GM21526 (cell line): ENCODE measurements around the gene MCOLN1.
"Not testable (repeated sequence)": the region's sequence is repeated elsewhere in the genome, so short reads cannot be mapped to it uniquely, and the experiment has no call there.

Source experiments
- ATAC-seq: cut with Tn5 transposase; IDR thresholded peaks from one replicate; pipeline ENCODE4 v1.9.1; 2021; ENCODE audit warnings: moderate library complexity; ENCODE audit not compliant: unreplicated experiment, low FRiP score

Gene MCOLN1

DNA sequence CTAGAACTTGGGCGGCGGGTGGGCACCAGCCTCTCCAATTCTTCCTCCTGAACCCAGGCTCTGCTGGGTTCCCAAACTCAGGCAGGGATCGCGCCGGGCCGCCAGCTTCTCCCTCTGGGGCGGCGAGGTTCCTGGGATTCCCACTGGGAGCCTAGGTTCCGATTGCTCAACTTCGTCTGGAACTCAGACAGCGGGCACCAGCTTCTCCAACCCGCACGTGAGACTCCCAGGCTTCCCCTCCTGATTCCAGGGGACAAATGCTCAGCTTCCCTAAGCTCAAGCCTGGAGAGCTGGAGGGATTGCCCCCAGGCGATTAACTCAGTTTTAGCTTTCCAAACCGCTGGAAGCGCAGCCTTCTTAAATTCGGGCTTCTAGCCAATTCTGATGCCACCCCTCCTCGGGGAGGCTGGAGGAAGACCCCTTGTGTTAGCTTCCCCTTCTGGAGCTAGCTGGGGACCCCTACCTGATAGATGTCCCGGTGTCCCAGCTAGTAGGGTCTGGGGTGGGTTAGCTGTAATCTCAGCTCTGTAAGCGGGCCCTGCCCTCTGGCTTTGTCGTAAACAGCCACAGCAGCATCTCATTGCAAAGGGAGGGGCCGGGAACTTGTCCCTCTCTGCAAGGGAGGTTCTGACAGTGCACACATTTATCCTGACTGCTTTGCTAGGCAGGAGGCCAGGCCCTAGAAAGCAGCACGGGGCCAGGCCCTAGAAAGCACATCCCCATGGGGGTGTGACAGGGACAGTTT lies 671 bp downstream of the MCOLN1 start:
- ATAC-seq = no peak

- ATAC-seq = no peak
These were observed 2.1 kb downstream of the MCOLN1 start for GRCh38 chr19:7524523-7524922.

DNA sequence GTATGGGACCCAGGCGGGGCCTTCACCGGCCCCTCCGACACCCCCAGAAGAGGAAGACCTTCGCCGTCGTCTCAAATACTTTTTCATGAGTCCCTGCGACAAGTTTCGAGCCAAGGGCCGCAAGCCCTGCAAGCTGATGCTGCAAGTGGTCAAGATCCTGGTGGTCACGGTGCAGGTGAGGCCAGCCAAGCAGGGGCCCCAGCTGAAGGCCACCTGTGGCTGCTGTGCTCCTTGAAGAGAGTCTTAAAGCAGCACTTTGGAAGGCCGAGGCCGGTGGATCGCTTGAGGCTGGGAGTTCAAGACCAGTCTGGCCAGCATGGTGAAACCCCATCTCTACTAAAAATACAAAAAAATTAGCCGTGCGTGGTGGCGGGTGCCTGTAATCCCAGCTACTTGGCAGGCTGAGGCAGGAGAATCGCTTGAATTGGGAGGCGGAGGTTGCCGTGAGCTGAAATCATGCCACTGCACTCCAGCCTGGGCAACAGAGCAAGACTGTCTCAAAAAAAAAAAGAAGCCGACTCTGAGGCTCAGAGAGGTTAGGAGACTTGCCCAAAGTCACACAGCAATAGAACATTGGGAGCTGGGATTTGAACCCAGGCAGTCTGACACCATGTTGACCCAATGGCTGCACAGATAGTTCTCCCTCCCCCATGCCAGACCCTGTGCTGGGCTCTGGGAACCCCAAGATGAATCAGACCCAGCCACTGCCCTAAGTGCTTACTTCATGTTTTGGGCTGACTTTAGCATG lies 2.7 kb downstream of the MCOLN1 start:
- ATAC-seq = no peak

- no peak for ATAC-seq
These were observed 3.9 kb downstream of the MCOLN1 start for GRCh38 chr19:7526059-7526929.

DNA sequence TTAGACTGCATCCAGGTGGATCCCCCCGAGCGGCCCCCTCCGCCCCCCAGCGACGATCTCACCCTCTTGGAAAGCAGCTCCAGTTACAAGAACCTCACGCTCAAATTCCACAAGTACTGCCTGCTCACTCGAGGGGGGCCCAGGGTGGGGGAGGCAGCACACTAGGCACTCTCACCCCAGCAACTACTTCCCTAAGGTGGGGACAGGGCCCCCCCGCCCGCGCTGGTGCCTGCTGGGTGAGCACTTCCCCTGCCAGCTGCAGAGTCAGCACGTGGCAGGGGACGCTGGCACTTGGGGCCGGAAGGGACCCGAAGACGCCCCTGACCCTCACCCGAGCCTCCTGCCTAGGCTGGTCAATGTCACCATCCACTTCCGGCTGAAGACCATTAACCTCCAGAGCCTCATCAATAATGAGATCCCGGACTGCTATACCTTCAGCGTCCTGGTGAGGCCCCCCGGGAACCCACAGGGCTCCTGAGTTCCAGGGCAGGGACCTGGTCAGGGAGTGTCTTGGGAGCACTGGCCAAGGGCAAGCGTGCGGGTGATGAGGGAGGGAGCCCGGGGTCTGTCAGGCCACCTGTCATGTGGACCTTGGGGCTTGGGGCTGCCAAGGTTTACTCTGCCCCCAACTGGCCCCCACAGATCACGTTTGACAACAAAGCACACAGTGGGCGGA lies 5.2 kb downstream of the MCOLN1 start:
- ATAC-seq = no peak

- ATAC-seq = no peak
These were observed 5.7 kb downstream of the MCOLN1 start for GRCh38 chr19:7528192-7528519.

DNA sequence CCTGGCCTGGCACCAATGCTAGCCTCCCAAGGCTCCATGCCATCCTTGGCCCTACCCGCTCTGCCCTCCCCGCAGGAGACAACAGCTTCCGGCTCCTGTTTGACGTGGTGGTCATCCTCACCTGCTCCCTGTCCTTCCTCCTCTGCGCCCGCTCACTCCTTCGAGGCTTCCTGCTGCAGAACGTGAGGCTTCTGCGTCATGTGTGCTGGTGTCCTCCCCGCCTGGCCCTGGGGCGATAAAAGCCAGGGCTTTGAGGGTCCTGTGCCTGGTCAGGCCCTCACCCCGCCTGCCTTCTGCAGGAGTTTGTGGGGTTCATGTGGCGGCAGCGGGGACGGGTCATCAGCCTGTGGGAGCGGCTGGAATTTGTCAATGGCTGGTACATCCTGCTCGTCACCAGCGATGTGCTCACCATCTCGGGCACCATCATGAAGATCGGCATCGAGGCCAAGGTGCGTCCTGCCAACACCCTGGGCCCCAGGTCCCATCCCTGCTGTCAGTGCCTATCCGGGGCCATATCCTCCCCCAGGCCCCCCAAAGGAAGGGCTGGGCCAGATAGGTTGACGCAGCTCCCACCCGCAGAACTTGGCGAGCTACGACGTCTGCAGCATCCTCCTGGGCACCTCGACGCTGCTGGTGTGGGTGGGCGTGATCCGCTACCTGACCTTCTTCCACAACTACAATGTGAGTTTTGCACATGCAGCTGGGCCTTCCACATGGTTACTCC lies 6.3 kb downstream of the MCOLN1 start:
- no peak for ATAC-seq

DNA sequence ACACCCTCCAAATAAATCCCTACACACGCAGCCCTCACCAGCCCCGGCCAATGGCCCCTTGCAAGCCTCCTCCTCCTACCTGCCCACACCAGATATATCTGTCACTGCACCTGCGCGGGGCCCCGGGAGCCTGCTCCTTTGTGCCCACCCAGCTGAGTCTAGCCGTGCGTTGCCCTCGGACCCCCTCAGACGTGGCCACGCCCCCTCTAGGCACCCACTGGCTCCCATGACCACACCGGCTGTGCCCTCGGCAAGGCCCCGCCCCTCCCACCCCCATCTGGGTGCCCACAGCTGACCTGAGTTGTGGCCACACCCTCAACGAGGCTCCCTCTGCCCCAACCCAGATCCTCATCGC lies 6.8 kb downstream of the MCOLN1 start:
- ATAC-seq = no peak

DNA sequence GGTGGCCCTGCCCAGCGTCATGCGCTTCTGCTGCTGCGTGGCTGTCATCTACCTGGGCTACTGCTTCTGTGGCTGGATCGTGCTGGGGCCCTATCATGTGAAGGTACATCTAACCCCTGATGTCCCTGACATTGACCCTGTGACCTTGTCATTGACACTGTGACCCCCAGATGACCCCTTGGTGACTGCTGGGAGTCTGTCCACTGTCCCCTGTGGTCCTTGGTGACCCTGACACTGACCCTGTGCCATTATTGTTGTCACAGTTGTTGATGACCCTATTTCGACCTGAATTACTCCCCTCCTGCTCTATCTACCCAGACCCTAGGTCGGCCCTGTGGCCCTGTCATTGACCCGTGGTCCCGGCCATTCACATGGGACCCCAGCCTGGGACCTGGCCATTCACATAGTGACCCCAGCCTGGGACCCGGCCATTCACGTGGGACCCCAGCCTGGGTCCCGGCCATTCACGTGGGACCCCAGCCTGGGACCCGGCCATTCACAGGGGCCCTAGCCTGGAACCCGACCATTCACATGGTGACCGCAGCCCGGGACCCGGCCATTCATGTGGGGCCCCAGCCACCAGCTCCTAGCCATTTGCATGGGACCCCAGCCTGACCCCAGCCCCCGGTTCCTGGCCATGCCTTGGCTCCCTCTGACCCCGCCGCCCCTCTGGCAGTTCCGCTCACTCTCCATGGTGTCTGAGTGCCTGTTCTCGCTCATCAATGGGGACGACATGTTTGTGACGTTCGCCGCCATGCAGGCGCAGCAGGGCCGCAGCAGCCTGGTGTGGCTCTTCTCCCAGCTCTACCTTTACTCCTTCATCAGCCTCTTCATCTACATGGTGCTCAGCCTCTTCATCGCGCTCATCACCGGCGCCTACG lies 7.4 kb downstream of the MCOLN1 start:
- ATAC-seq = no peak

GRCh38 chr19:7533281-7533885 lies 11.0 kb downstream of the MCOLN1 start:
- ATAC-seq = no peak

- no peak for ATAC-seq
These were observed 11.6 kb downstream of the MCOLN1 start for GRCh38 chr19:7533925-7534480.

GRCh38 chr19:7534531-7535046 lies 12.2 kb downstream of the MCOLN1 start:
- ATAC-seq = no peak

- peak; percentile 61 for ATAC-seq
These were observed 12.9 kb downstream of the MCOLN1 start, which contains the start of gene PNPLA6 for GRCh38 chr19:7535047-7535997. PNPLA6 (plus strand) TSS chr19:7535717; CDS start chr19:7535789, 72 bp downstream.

GRCh38 chr19:7535998-7536695 lies 13.7 kb downstream of the MCOLN1 start:
- ATAC-seq = peak; percentile 6

DNA sequence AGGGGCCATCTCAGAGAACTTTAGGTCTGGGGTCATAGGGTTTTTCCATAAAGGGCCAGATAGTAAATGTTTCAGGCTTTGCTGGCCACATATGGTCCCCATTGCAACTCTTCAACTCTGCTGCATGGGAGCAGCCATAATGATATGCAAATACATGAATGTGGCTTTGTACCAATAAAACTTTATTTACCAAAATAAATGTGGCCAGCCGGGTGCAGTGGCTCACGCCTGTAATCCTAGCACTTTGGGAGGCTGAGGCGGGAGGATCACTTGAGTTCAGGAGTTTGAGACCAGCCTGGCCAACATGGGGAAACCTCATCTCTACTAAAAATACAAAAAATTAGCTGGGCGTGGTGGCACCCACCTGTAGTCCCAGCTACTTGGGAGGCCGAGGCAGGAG lies 16.6 kb downstream of the MCOLN1 start:
- not testable (repeated sequence) for ATAC-seq

GRCh38 chr19:7539827-7540425 lies 17.5 kb downstream of the MCOLN1 start:
- ATAC-seq = no peak
